ENCODE data around the gene SMLR1.

The SMLR1 gene

DNA sequence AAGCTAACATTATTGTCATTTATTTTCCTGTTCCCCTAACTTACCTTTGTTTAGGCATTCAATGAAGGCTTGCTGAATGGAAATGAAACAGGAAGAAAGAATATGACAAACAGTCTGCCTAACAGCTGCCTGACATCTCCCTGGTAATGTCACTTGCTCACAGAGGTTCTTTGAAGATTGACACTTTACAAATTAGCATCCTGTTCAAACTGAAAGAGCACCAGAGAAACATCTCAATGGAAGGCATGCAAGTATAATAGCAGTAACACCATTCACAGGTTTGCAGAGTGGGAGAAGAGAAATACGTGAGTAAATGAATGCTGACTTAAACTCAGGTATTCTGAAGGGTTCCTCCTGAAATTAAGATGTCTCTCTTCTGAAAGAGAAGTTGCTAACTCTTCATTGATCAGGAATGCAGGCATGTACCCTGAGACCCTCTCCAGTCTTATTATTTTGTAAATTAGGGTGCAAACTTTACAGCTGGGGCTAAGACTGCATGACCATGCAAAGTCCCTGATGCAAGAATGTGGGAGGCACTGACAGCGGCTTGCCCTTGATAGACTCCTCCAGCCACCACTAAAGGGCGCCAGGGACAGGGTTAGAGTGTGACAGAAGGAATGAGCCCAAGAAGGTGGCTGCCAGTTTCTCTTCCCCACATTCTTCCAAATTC, 1.3 kb upstream of the SMLR1 start:
- DNase-seq: no peak

DNA sequence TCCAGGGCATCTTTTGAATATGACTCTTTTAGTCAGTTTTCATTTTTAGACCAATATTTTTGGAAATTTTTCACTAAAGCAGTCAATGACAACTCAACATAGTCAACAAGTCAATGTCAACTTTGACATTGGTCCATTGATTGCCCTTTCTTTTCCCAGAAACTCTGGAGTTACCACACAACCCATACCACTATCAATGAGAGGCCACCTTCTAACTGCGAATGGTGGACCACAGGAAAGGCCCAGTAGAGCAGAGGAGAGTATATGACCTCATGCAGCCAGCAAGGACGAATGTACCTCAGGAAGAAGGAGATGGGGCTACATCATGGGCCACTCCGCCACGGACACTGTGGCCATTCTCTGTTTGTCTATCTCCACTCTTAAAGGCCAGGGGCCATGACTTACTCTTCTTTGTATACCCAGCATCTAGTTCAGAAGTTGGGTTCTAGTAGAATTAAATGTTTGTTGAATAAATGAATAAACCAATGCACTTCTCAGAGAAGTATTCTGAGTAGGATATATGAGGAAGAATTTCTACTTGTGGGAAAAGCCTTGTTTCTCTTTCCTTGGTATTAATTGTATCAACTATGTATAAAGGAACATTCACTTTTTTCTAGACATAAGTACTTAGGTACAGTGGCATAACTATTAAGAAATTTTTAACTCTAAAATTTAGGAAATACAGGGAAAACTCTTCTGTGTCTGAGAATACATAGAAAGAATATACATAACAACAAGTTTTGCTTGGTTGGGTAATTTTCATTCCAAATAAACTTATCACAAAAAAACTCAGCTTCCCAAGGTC, 562 bp upstream of the SMLR1 start:
- no peak for DNase-seq

DNA sequence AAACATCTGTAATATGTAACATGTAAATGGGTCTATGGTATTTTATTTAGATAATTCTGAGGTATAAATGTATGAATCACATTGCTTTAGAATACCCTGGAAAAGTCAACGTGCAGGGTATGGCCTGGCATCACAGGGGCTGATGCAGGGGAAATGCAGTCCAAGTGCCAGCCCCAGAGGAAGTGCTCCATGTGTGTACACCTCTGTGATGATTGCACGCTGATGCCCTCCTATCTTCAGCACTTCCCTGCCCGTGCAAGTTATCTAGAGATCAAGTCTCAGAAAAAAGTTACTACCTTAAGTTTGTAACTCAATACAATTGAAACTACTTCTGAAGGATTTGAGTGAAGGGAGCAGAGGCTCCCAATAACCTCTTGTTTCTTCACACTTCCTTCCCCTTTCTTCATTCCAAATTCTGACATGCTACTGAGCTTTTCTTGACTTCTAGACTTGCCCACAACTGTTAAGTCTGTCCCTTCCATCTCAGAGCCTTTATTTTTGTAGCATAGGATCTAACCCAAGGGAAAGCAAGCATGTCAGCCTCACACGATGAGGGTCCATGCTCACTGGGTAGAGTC, 2.2 kb downstream of the SMLR1 start:
- DNase-seq: no peak

DNA sequence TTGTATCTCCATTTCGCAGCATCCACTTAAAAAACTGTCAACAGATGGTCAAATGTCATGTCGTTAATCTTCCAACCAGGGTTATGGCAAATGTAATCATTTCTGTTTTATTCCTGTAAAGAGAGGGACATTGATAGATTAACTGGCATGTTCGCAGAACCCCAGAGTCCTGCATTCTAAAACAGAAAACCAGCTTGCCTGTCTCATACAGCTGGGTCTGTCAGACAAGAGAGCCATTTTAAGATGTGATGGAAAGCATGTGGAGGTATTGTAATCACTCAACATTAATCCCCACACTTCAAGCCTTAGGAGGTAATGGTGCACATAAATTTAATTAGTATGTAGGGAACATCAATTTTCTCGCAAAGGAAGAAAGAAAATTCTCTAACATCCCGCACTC, 4.4 kb downstream of the SMLR1 start:
- DNase-seq: no peak

DNA sequence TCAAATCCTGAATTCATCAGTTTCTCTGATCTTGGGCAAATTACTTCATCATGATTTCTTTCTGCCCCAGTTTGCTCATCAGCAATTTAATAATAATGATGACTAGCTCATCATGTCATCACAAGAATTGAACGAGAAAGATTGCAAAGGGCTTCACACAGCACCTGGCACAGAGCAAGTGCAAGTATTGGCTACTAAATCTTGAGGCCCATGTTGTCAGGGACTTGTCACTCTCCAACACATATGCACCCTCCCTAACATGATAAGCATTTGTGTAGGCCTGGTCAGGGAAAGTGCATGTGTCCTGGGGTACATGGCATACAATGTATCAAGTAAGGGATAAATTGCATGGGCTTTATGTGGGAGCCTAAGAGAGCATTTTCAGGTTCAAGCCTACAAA, 6.4 kb downstream of the SMLR1 start:
- DNase-seq: no peak

DNA sequence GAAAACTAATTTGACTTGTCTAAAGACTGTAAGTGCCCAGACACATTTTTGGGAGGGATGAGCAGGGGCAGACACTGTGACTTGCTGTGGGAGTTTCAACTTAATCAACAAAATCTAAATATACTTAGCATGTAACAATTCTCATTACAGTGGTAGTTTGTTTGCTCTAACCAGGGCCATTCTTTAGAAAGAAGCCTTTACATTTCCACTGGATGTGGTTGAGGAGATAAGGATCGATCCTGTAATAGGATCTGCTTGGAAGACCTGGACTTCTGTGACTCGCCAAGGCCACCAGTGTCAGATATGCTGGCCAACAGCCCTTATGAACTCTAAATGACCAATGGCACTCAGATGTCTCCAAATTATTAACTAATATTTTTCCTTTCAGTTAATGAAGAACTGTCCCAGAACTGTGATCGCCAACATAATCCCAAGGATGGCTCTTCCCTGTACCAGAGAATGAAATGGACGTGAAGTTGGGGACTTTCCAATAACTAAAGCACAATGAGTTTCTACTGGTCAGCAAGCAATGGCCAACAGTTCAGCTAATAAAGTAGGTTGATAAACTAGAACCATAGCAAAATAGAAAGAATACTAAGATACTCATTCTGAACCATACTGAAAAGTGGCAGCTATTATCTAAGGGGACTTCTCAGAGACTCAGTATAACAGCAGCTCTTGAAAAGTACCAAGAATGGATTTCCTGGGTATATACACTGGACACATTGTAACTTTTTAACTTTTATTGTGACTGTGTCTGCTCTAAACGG, 7.5 kb downstream of the SMLR1 start:
- no peak for DNase-seq

DNA sequence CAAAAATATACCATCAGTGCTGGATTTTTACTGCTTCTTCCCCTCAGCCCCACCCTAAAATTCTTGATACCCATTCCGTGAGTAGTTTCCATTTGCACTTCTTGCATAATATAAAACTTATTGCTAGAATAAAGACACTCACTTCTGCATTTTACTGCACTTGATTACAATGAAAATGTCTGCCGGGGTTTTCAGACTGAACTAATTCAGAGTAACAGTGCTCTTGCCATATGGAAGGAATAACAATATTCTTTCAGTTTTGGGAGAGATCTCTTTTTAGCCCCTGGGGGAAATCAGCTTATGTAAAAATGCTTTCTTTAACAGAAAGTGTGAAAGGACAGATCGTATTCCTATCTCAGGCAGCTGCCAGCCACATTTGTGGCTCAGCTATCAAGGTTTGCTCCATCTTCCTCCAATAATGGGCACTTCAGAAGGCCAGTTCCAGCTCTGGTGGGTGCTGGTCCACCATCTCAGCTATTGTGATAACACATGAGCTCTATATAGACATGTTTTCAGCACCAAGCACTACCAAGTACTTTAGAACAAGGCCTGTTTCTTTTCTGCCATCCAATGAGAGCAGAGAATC, 8.9 kb downstream of the SMLR1 start:
- no peak for DNase-seq

DNA sequence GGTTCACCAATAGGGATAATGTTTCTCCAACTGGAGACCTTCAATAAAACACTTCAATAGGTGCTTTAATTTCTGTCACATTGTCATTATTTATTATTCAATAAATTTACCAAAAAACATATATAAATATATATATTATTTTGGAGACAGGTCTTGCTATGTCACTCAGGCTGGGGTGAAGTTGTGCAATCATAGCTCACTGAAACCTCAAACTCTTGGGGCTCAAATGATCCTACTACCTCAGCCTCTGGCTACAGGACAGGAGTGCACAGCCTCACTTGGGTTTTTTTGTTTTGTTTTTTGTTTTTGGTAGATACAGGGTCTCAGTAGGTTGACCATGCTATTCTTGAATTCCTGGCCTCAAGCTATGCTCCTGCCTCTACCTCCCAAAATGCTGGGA, 9.9 kb downstream of the SMLR1 start:
- no peak for DNase-seq

DNA sequence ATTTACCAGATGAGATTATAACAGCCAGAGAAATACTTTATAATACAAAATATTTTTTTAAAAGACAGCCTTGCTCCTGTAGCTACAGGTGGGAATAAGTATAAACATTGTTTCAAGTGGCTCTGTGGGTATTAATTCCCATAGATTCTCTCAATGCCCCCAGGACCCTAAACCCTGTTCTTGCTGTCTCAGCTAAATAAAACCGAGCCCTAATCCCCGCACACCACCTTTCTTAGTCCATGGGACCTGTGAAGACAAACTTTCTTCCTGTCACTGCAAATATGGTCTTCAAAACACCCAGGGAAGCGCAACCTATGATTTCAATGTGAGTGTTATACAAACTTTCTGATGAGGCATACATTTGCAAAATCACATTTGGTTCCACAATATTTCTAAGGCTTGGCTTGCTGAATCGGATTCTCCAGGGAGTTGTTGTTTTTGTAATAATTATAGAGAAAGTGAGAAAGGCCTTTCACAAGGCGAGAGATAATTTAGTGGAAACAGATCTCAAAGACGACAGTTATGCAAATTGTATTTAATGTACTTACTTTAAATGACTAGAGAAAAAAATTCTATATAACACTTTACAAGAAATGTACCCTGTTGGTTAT, 11.1 kb downstream of the SMLR1 start:
- DNase-seq: no peak

DNA sequence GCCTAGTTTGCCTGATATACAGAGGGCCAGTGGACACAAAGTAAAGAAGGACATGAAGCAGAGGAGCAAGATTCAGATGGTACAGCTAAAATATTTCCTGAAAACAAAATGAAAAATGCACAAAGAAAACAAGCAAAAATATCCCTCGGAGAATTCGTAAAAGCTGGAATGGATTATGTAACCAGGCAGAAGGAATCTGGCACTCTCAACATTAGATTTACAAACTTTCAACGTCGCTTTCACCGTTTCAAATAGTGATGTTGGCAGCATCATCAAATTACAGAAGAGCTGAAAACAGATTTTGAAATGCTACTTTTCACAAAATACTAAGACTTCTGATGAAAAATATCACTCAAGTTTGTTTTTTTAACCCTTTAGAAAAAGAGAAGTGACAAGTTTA, 11.7 kb downstream of the SMLR1 start:
- no peak for DNase-seq

DNA sequence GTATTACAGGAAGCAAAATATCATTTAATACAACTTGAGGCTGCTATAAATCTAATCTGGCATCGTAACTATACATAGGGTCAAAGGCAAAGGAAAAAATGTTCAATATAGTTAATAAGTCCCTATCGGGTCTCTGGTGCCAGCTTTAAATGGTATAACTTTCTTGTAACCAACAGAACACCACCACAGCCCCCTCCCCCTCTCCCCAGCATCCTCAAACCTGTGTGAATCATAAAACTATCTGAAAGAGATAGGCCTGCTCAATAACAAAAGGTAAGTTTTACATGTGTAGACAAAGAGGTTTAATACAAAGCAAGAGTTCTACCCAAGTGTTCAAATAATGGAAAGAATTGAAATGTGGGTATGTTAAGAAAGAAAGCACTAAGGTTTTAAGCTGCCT, 12.2 kb downstream of the SMLR1 start:
- no peak for DNase-seq

DNA sequence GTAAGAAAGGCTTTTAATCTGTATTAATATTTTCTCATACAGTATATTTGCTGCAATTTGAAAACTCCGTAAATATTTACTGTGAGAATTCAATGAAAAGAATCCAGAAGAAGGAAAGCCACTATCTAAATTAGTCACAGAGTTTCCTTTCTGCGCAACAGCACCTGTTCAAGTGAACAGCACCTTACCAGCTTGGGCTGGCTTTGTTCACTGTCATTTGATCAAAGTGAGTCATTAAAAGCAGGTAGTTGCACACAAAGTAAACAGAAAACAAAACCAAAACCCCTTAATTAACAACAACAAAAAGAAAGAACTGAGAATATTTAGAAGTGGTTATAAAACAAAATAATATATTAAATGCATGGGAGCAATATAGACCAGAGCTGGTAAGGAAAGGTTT, 12.8 kb downstream of the SMLR1 start:
- peak; percentile 7 for DNase-seq

DNA sequence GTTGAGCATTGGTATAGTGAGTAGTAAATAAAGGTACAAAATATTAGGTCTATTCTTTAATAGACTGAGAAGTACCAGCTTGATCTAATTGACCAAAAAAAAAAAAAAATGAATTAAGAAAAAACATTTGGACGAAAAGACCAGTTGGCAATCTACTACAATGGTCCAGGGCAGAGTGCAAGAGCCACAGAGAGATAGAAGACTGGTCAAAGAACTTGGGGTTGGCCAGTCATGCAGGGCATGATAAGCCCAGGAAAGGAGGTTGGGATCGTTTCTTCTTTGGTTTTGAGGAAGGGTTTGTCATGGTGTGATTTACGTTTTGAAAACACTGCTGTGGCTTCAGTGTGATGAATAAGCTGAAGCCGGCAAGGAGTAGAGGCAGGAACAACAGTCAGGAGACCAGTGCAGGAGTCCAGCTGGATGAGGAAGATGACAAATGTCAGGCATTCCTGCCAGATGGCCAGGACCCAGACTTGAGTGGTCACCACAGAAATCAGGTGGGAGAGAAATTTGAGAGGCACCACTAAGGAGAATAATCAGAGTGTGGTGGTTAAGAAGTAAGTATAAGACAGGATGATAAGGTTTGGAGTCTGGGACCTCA, 14.0 kb downstream of the SMLR1 start:
- no peak for DNase-seq

DNA sequence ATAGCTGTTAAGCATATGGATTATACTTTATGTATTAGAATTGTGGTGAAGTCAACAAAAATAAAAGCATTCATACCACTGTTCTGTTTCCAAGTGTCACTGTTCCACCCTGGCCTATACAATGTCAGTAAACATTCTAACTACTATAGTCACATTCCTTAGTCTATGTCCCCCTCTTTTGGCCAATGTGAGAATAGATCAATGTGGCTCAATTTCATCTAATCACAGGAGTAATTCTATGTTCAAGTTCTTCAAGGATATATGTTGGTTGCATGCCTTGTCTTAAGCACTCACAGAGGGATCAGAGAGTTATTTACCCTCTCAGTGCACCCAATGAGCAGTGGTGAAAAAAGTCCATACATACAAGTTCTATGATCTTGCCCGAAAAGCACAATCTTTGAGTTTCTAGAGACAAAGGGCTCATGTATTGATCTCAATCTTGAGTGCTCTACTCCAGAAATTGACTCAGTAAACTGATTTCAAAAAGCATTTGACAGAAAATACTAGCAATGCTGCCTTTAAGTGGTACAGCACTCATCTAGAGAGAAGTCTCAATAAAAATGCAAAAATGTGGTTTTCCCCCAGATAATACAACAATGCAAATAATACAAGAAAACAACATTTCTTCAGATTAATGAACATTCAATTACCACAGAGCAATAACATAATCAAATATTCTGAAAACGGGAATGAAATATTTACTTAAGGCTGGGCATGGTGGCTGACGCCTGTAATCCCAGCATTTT, 16.5 kb downstream of the SMLR1 start:
- DNase-seq: peak; percentile 49

DNA sequence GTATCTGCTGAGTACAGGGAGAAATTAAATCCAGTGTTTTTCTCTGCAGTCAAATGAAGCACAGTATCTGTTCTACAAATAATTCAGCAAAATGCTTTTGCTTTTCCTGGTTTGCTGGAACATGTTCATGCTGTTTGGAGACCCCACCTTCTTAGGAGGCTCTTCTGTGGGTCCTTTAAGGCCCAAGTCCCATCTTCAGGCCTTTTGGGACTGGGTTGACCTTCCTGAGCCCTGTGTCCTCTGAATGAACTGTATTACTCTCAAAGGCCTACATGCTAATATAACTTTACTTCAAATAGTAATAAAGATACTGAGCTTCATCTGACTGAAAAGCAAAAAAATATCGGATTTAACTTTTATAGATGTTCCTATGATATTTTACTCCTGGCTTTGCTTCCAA, 19.3 kb downstream of the SMLR1 start:
- DNase-seq: no peak

DNA sequence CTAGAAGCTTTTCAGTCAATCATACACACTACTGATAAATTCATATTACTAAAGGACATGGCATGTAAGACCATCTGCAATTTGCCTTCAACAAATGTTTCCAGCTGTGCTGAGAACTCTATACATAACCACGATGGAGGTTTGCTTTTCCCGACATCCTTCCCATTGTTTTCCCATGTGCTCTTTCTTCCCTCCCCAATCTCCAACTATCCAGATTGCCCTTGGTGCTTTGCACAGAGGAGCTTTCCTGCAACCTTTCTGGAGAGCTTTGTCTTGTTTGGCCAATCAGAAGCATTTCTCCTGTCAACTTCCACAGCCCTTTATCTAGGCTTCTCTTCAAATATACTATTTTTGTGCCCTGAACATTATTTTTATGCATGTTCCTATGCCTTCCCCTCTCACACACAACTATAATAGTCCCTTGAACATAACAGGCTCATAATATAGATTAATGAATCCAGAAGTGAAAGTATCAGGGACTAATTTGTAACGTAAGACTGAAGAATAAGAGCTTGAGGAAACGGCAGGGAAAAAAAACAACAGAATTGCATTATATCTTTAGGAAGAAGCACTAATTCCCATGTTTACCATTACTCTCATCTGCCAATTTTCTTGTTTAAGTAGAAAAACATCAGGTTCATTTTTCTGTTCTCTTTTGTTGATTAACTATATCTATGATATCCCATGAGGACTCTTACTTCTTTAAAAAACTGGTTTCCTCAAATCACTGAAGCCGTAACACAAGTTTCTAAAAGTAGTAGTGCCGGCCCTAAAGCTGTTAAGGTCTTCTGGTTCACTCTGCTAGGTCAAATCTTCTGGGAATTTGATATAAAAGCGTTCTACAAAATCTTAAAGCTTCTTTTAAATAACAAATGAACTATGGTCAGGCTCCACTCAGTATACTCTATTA, 20.1 kb downstream of the SMLR1 start:
- DNase-seq: no peak

DNA sequence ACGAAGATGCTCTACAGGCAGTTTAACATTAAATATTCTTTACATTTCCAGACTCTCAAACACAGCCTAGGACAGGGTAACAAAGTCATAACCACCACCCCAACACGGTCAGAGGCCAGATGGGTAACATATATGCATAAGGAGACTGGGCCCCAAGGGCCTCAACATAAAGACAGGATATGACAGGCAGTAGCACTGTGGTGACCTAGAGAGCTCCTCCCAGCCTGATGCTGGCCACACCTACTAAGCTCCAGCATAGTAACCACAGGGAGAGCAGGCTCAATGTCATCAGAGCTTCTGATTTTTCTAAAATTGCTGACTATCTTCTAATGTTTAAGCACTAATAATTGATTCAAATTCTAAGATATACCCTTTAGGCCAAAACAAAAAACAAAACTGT, 21.7 kb downstream of the SMLR1 start:
- peak; percentile 48 for DNase-seq

DNA sequence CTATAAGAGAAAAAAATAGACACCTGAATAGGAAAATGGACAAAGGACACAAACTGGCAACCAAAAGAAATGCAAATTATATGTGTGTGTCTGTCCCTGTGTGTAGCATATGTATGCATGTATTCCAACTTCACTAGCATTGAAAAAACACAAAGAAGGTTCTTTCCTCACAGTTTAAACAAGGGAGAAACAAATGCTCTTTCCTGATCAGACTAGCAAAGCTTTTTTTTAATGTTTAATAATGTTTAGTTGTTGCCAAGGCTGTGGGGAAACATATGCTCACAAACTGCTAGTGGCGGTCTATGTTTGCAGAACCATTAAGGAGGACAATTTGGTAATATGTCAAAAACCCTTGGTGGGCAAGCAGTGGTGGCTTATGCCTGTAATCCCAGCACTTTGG, 22.4 kb downstream of the SMLR1 start:
- DNase-seq: no peak

DNA sequence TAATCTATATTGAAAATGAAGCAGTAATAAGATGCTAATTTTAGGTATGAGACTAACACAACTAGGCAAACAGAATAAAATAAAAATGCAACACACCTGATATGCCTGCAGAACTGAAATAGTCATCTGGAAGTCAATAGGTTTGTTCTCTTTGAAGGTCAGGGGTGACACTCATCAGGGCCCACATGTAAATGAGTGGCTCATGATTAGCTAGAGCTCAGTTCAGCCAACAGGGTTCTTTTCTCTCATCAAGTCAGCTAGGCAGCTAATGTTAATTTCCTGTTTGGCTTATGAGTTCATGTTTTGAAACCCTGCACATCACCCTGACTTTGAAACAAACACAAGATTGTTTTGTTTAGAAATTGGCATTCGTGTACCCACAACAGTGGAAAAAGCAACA, 23.8 kb downstream of the SMLR1 start:
- DNase-seq: no peak

DNA sequence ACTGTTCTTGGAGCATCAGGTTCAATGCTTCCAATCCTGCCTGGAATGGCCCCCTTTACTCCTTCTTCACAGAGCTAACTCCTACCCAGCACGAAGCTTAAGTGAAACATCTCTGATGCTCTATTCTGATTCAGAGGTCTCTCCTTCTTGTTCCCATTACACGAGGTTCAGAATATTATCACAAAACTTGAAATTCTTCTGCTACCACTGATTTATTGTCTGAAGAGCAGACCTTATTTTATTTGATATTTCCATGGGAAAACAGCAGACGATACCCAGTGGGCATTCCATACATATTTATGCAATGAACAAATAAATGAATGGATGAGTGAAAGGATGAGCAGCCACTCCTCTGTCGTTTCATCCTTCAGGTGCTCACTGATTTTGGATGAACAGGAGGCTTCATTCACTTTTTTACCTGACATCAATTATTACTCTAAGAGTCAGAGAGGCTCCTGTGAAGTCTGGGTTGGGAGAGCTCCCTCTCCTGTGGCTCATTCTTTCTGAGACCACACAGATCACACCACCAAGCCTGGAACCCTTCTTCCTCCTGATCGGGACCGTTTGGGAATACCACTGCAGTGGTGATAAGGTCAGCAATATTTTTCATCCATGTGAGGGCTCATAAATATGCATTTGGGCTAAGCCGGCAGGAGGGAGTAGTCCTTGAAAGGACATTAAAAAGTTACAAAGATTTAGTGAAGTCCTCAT, 25.8 kb downstream of the SMLR1 start:
- no peak for DNase-seq

Data from activated CD4-positive, alpha-beta T cell treated with anti-CD3 and anti-CD28 coated beads, Interleukin-10, Interleukin-2, amounts not matched to agents 100 ng/mL and 50 ng/mL, durations not matched to agents 16 hours and 8 hours (primary cell).